Fibroblast of skin of left quadriceps (primary cell): ENCODE results near the gene RAB10.
A peak's percentile ranks its signal among the peaks of the same experiment; 100 is the strongest.
"Not testable (repeated sequence)": the region's sequence is repeated elsewhere in the genome, so short reads cannot be mapped to it uniquely, and the experiment has no call there.

Experiments
- DNase-seq, 2 experiments: peaks; one replicate each; pipeline ENCODE4 v3.0.0-alpha.2; 2013; ENCODE audit warnings: low read depth in 2 of 2

Gene RAB10

GRCh38 chr2:26033818-26034636 is at the start of gene RAB10:
TSS of gene RAB10 (plus strand) at chr2:26034084. CDS start at chr2:26034609, 525 bp downstream.
- DNase-seq, result peak; percentile 98 to 99

- no peak for DNase-seq
Observed at GRCh38 chr2:25988134-25988533, 45.8 kb upstream of the RAB10 start.

DNA sequence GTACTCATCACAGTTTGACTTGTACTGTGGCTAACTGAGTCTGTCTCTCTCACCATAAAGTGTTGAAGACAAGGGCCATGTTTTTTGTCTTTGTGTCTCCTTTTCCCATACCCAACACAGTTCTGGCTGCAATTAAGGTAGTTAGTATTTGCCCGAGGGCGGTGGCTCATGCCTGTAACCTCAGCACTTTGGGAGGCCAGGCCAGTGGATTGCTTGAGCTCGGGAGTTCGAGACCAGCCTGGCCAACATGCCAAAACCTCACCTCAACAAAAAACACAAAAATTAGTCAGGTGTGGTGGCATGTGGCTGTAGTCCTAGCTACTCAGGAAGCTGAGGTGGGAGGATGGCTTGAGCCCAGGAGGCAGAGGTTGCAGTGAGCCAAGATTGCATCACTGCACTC is 44.7 kb upstream of the RAB10 start:
- DNase-seq, result no peak

GRCh38 chr2:25991965-25992364 is 41.9 kb upstream of the RAB10 start:
- no peak for DNase-seq

- DNase-seq, result no peak
Observed at GRCh38 chr2:25992556-25992955, 41.3 kb upstream of the RAB10 start.

DNA sequence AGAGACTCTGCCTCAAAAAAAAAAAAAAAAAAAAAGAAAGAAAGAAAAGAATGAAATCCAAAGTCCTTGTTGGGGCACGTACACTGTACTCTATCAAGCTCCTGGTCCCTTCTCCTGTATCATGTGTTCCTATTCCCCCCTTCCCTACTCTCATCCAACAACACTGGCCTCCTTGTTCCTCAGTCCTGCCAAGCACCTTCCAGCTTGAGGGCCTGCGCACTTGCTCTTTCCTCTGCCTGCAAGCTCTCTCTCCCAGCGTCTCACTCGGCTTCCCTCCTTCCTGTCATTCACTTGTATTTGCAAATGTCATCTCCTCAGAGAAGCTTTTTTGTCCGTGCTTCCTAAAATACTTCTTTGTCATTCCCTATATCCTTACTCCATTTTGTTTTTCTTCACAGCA is 40.8 kb upstream of the RAB10 start:
- DNase-seq, result no peak

- DNase-seq, result no peak
Observed at GRCh38 chr2:25994509-25994908, 39.4 kb upstream of the RAB10 start.

DNA sequence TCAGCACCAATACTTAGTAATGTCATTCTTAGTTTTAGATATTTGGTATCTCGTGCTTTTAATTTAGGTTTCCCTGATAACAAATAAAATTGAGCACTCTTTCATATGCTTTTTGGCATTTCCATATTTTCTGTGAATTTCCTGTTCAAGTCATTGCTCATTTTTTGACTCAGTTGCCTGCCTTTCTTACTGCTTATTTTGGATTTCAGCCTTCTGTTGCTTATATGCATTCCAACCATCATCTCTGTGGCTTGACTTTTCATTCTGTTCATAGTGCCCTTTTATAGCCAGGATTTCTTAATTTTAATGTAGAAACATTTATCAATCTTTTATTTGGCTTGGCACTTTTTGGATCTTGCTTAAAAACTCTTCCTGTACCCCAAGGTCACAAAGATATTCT is 37.0 kb upstream of the RAB10 start:
- DNase-seq, result no peak

DNA sequence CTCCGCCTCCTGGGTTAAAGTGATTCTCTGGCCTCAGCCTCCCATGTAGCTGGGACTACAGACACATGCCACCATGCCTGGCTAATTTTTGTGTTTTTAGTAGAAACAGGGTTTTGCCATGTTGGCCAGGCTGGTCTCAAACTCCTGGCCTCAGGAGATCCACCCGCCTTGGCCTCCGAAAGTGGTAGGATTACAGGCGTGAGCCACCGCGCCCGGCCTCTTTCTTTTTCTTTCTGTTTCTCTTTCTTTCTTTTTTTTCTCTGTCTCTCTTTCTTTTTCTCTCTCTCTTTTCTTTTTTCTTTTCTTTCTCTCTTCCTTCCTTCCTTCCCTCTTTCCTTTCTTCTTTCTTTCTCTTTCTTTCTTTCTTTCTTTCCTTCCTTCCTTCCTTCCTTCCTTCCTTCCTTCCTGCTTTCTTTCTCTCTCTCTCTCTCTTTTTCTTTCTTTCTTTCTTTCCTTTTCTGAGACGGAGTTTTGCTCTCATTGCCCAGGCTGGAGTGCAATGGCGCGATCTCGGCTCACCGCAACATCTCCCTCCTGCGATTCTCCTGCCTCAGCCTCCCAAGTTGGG is 35.0 kb upstream of the RAB10 start:
- DNase-seq, result not testable (repeated sequence)

DNA sequence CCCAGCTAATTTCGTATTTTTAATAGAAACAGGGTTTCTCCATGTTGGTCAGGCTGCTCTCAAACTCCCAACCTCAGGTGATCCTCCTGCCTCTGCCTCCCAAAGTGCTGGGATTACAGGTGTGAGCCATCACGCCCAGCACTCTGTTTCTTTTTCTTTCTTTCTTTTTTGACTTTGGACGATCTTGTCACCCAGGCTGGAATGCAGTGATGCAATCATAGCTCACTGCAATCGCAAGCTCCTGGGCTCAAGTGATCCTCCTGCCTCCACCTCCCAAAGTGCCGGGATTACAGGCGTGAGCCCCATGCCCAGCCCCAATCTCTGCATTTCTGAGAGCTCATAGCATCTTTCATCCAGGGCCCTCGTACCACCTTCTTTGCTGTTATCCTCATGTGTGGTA is 34.5 kb upstream of the RAB10 start:
- DNase-seq, result not testable (repeated sequence)

- no peak for DNase-seq
Observed at GRCh38 chr2:26000561-26001082, 33.3 kb upstream of the RAB10 start.

- DNase-seq, result no peak
Observed at GRCh38 chr2:26001743-26002351, 32.0 kb upstream of the RAB10 start.

DNA sequence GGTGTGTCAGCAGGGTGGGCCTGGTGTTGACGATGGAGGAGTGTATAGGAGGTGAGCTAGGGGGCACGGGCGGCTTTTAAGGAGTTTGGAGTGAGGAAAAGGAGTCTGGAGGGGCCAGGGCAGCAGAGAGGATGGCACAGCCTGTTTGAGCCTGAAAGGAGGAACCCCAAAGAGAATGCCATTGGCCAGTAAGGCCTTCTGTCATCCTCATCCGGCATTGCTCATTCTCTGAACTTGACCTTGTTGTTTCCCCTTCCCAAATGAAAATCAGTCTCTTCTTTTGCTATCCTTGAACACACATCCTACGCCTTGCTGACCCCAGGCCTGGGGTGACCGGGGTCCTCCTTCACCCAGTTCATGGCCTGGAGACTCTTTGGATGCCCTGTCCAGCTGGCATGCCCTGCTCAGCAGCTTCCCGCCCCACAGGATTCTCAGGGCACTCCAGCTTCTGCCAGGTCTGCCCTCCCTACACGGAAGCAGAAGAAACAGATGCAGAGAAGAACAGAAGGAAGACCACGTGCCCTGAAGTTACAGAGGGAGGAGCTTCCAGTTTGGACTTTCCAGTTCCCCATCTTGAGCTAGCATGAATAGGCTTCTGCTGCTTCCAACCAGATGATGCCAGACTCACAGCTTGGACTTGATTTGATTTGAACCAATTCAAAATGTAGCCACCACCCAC is 31.1 kb upstream of the RAB10 start:
- DNase-seq, result no peak

- no peak for DNase-seq
Observed at GRCh38 chr2:26008095-26008494, 25.8 kb upstream of the RAB10 start.

- no peak for DNase-seq
Observed at GRCh38 chr2:26008851-26009566, 24.9 kb upstream of the RAB10 start.

- DNase-seq, result no peak
Observed at GRCh38 chr2:26009567-26009963, 24.3 kb upstream of the RAB10 start.

- no peak for DNase-seq
Observed at GRCh38 chr2:26010943-26011342, 22.9 kb upstream of the RAB10 start.

DNA sequence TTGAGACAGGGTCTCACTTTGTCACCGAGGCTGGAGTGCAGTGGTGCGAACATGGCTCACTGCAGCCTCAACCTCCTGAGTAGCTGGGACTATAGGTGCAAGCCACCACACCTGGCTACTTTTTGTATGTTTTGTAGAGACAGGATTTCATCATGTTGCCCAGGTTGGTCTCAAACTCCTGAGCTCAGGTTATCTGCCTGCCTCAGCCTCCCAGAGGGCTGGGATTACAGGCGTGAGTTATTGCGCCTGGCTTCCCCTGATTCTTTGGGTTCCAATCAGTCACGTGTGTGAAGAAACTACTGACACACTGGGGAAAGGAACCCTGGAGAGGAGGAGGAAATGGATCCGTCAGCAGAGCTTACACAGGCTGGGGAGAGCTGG is 22.3 kb upstream of the RAB10 start:
- DNase-seq, result no peak

GRCh38 chr2:26011990-26012856 is 21.7 kb upstream of the RAB10 start:
- DNase-seq, result no peak

GRCh38 chr2:26013668-26014067 is 20.2 kb upstream of the RAB10 start:
- DNase-seq, result no peak
